ENCODE results near the gene TOM1L1.

DNA sequence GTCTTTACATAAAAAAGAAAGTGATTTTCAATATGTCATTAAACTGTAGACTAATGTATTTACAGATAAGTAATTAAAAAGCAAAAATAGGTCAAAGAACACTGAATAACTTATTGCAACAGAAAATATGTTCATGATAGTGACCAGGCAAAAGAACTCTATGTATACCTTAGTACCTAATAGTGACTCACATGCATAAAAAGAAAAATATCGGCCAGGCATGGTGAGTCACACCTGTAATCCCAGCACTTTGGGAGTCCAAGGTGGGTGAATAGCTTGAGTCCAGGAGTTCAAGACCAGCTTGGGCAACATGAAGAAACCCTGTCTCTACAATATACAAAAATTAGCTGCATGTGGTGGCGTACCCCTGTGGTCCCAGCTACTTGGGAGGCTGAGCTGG, 33.0 kb upstream of the TOM1L1 start:
- TF ChIP-seq, protein P1, sequence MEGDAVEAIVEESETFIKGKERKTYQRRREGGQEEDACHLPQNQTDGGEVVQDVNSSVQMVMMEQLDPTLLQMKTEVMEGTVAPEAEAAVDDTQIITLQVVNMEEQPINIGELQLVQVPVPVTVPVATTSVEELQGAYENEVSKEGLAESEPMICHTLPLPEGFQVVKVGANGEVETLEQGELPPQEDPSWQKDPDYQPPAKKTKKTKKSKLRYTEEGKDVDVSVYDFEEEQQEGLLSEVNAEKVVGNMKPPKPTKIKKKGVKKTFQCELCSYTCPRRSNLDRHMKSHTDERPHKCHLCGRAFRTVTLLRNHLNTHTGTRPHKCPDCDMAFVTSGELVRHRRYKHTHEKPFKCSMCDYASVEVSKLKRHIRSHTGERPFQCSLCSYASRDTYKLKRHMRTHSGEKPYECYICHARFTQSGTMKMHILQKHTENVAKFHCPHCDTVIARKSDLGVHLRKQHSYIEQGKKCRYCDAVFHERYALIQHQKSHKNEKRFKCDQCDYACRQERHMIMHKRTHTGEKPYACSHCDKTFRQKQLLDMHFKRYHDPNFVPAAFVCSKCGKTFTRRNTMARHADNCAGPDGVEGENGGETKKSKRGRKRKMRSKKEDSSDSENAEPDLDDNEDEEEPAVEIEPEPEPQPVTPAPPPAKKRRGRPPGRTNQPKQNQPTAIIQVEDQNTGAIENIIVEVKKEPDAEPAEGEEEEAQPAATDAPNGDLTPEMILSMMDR (IDR thresholded peaks at IDR 0.05; ENCODE audit: low read depth, low read length): no peak
- no peak for TF ChIP-seq EZH2phosphoT487 (IDR thresholded peaks at IDR 0.05; ENCODE audit: low read depth)
